IPS-15b (cell line): ENCODE measurements around the gene FLII.

ENCODE experiments used
- H3K27me3 ChIP-seq: one replicate; pipeline ENCODE4 v1.6.1; 2013; ENCODE audit warnings: low read length; ENCODE audit not compliant: control insufficient read depth, insufficient read depth
- H3K36me3 ChIP-seq: one replicate; pipeline ENCODE4 v1.6.1; 2013; ENCODE audit warnings: low read length; ENCODE audit not compliant: control insufficient read depth, insufficient read depth
- H3K4me1 ChIP-seq: one replicate; pipeline ENCODE4 v1.6.1; 2013; ENCODE audit warnings: mild to moderate bottlenecking, low read length; ENCODE audit not compliant: control insufficient read depth, insufficient read depth
- H3K4me3 ChIP-seq: one replicate; pipeline ENCODE4 v1.5.1; 2013; ENCODE audit warnings: low read depth, low read length
- H3K9ac ChIP-seq: one replicate; pipeline ENCODE4 v1.6.1; 2013; ENCODE audit warnings: low read depth, mild to moderate bottlenecking, low read length
- H3K9me3 ChIP-seq: one replicate; pipeline ENCODE4 v1.6.1; 2013; ENCODE audit warnings: mild to moderate bottlenecking, low read length; ENCODE audit not compliant: control insufficient read depth, insufficient read depth

FLII gene

GRCh38 chr17:18257982-18258355, 569 bp downstream of the FLII start:
- peaks cover 32% of the 10 kb centered on the region for H3K36me3 ChIP-seq
- peak overlapping the region; percentile 80 for H3K4me3 ChIP-seq
- peak overlapping the region; percentile 61 for H3K9ac ChIP-seq
- no peaks in the 10 kb centered on the region for H3K27me3 ChIP-seq
- H3K9me3 ChIP-seq, result no peaks in the 10 kb centered on the region
- H3K4me1 ChIP-seq, result peaks cover 4% of the 10 kb centered on the region

GRCh38 chr17:18257268-18257981, 1.1 kb downstream of the FLII start:
- peak overlapping the region; percentile 61 for H3K9ac ChIP-seq
- H3K9me3 ChIP-seq, result no peaks in the 10 kb centered on the region
- peaks cover 4% of the 10 kb centered on the region for H3K4me1 ChIP-seq
- H3K27me3 ChIP-seq, result no peaks in the 10 kb centered on the region
- H3K4me3 ChIP-seq, result peak overlapping the region; percentile 80
- H3K36me3 ChIP-seq, result peaks cover 37% of the 10 kb centered on the region

DNA sequence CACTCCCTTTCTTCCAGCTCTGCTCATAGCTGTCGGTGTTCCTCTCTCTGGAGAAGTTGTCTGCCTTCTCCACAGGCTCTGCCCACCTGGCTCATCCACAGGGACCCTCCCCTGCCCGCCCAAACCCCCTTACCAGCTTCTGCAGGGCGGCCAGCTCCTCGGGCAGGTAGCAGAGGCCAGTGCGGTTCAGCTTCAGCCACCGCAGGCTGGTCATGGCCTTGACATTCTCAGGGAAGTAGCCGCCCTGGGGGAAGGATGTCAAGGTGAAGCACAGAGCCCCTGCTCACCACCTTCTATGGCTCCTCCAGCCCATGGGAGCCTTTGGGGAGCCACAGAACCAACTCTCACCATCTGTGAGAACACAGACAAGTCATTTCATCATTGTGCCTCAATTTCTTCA, 1.8 kb downstream of the FLII start:
- H3K9ac ChIP-seq, result no peak overlapping the region
- peak overlapping the region; percentile 80 for H3K4me3 ChIP-seq
- H3K36me3 ChIP-seq, result peaks cover 44% of the 10 kb centered on the region
- H3K9me3 ChIP-seq, result no peaks in the 10 kb centered on the region
- peaks cover 4% of the 10 kb centered on the region for H3K4me1 ChIP-seq
- H3K27me3 ChIP-seq, result no peaks in the 10 kb centered on the region

GRCh38 chr17:18256351-18256750, 2.2 kb downstream of the FLII start:
- Histone ChIP-seq H3K4me3 (no peak overlapping the region), H3K4me1 (peaks cover 4% of the 10 kb centered on the region), H3K36me3 (peaks cover 47% of the 10 kb centered on the region), H3K9me3 (no peaks in the 10 kb centered on the region), H3K9ac (no peak overlapping the region), H3K27me3 (no peaks in the 10 kb centered on the region)

DNA sequence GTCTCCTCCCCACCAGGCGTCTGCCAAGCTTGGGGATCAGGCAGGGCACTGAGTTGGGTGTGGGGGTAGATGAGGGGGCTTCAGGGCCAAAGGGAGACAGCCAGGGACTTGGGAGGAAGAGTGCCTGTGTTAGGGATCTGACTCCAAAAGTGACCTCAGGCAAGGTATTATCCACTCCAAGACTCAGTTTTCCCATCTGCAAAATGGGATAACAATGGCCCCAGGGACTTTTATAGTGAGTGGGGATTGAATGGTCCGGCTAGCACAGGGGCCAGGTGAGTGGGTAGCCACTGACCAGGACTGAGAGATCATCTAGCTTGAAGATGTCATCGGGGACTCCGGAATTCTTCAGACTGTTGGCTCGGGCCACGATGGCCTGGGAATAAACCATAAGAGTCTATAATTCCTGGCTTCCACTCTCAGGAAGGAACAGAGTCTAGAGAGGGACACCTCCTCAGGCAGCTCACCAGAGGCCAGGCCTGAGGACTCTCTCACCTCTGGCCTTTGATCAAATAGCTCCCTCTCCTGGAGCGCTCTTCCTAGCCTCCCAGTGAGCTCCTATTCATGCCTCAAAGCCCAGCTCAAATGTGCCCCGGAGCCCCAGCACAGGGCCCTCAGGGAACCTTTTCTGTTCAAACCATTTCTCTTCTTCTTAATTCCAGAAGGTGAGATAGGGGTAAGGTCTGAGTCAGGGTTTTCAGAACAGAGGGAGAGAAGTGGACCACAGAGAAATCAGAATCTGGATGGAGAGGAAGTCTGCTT, 3.5 kb downstream of the FLII start:
- Histone ChIP-seq H3K9ac (no peak overlapping the region), H3K9me3 (no peaks in the 10 kb centered on the region), H3K4me1 (peaks cover 4% of the 10 kb centered on the region), H3K4me3 (no peak overlapping the region), H3K27me3 (no peaks in the 10 kb centered on the region), H3K36me3 (peaks cover 60% of the 10 kb centered on the region)

DNA sequence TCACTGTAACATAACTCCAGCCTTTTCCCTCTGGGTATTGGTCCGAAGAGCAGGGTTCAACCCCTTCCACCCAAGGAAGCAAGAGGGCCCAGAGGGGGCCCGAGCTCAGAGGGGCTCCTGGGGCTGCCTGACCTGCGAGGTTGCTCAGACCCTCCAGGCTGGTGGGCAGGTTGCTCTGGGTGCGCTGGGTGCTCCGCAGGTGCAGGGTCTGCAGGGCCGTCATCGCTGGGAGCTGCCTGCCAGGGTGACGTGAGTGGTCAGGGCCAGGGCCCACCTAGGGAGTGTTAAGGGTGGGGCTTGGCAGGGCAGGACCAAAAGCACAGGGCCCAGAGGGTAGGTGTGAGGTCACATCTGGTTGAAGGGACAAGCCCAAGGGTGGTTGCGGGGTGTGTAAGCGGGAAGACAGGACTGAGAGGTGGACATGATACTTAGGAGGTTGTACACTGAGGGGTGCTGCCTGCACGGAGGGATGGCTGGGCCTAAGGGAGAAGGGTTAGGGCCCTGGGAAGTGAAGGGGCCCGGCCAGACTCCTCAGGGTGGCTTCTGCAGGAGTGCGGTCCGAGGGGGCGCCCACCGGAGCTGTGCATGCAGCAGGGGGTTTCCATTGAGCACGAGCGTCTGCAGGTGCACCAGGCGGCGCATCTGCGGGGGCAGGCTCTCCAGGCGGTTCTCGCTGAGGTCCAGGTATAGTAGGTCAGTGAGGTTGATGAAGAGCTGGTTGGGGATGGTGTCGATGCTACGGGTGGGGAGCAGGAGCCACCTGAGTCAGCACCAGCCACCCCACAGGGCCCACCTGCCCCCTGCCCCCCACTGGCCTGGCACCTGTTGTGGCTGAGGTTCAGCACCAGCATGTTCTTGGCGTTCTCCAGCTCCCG, 4.4 kb downstream of the FLII start:
- Histone ChIP-seq H3K4me3 (no peak overlapping the region), H3K27me3 (no peaks in the 10 kb centered on the region), H3K4me1 (peaks cover 4% of the 10 kb centered on the region), H3K9me3 (no peaks in the 10 kb centered on the region), H3K9ac (no peak overlapping the region), H3K36me3 (peaks cover 60% of the 10 kb centered on the region)

GRCh38 chr17:18253187-18253884, 5.2 kb downstream of the FLII start:
- Histone ChIP-seq H3K27me3 (no peaks in the 10 kb centered on the region), H3K36me3 (peaks cover 64% of the 10 kb centered on the region), H3K9ac (no peak overlapping the region), H3K4me3 (no peak overlapping the region), H3K9me3 (no peaks in the 10 kb centered on the region), H3K4me1 (peaks cover 4% of the 10 kb centered on the region)

DNA sequence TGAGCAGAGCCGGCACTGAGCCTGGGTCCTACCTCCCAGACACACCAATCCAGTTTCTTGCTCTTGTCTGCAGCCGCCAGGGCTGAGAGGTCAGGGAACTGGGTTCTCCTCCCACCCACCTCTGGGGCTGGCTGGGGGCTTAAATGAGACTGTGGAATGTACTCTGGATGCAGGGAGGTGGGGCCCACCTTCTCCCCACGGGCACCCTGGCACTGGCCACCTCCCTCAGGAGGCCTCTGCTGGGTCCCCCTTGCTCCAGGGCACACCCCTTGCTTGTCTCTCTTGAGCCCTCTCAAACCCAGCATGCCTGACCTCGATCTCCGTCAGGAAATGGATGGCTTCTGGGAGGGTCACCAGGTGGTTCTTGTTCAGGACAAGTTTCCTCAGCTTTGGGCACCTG, 6.4 kb downstream of the FLII start:
- Histone ChIP-seq H3K4me1 (peaks cover 8% of the 10 kb centered on the region), H3K9me3 (no peaks in the 10 kb centered on the region), H3K4me3 (no peak overlapping the region), H3K9ac (no peak overlapping the region), H3K27me3 (no peaks in the 10 kb centered on the region), H3K36me3 (peaks cover 73% of the 10 kb centered on the region)

- Histone ChIP-seq H3K4me3 (no peak overlapping the region), H3K9ac (no peak overlapping the region), H3K4me1 (peaks cover 8% of the 10 kb centered on the region), H3K27me3 (no peaks in the 10 kb centered on the region), H3K36me3 (peaks cover 77% of the 10 kb centered on the region), H3K9me3 (no peaks in the 10 kb centered on the region)
Measured at GRCh38 chr17:18251204-18251603, 7.3 kb downstream of the FLII start.

- H3K27me3 ChIP-seq, result no peaks in the 10 kb centered on the region
- H3K9me3 ChIP-seq, result no peaks in the 10 kb centered on the region
- H3K4me1 ChIP-seq, result peaks cover 8% of the 10 kb centered on the region
- no peak overlapping the region for H3K4me3 ChIP-seq
- peaks cover 78% of the 10 kb centered on the region for H3K36me3 ChIP-seq
- H3K9ac ChIP-seq, result no peak overlapping the region
Measured at GRCh38 chr17:18250708-18251107, 7.8 kb downstream of the FLII start.

- Histone ChIP-seq H3K9ac (no peak overlapping the region), H3K9me3 (no peaks in the 10 kb centered on the region), H3K4me3 (no peak overlapping the region), H3K4me1 (peaks cover 8% of the 10 kb centered on the region), H3K27me3 (no peaks in the 10 kb centered on the region), H3K36me3 (peaks cover 78% of the 10 kb centered on the region)
Measured at GRCh38 chr17:18250259-18250658, 8.3 kb downstream of the FLII start.
